MV-4-11 (cell line): ENCODE results near the gene NFATC1.
A peak's percentile ranks its signal among the peaks of the same experiment; 100 is the strongest.

Source experiments
- DNase-seq: peaks from one replicate; lab custom pipeline; 2025; lab: John Stamatoyannopoulos, UW

NFATC1 gene

GRCh38 chr18:79405019-79405780, 9.5 kb downstream of the NFATC1 start:
- no peak for DNase-seq

GRCh38 chr18:79405781-79406575, 10.2 kb downstream of the NFATC1 start:
- peak; percentile 86 for DNase-seq

DNA sequence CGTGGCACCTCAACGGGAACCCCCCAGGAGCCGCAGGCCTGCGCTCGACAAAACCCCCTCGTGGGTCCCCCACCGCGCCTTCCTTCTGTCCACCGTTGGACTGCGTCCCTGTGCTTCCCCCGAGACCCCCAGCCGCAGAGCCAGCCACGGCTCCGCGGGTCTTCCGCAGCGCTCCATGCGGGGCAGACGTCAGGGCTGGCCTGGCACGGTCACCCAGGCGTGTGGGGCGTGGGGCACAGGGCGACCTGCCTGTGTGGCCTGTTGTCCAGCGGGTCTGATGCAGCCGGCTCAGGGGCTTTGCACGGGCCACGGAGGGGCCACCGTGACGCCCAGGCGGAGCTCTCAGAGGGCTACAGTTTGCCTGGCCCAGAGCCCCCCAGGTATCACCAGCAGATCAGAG, 11.0 kb downstream of the NFATC1 start:
- DNase-seq: no peak

DNA sequence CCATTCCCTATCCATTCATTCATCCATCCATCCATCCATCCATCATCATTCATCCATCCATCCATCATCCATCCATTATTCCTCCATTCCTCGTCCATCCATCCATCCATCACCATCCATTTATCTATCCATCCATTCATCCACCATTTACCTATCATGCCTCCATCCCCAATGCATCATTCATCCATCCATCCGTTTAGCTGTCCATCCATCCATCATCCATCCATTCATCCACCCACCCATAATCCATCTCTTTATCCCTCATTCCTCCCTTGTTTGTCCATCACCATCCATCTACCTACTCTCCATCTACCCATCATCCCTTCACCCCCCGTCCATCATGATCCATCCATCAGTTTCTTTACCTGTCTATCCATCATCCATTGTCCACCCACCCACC, 13.6 kb downstream of the NFATC1 start:
- DNase-seq: no peak

- DNase-seq: no peak
Measured at GRCh38 chr18:79410171-79410641, 14.5 kb downstream of the NFATC1 start.

- DNase-seq: no peak
Measured at GRCh38 chr18:79410731-79411613, 15.2 kb downstream of the NFATC1 start.

DNA sequence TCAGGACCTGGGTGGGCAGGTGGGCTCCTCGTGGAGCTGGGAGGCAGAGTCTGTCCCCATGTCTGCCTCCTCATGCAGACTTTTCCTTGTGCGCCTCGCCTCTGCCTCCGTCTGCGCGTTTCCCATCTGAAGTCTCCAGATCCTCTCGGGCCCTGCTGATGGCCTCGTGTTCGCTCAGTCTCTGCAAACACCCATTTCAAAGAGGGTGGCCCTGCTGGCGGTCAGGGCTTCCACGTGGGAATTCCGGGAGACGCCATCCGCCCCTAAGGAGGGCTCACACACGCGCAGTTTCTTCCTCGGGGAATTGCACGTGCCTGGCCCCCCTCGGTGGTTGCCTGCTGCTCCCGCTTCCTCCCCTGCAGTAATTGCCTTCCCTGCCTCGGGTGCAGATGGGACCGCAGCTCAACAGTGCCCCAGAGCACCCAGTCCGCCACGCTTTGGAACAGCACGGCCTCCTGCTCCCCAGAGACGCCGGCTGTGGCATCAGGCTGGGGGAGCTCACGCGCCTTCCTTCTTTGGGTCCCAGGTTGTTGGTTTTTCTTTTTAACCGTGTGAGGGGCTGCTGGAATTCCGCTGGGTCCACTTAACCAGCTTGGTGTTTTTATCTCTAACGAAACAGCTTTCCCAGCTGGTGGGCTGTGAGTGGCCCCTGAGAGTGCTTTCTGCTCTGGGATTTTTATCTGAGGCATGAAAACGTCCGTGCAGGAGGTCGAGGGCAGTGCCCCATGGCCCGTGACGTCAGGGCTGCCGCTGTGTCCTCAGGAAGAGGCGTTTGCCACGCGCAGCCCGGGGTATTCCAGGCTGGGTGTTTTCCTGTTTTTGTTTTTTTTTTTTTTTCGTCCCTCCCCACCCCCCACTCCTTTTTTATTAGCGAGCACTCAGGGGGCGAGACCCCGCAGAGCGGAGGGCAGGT, 16.1 kb downstream of the NFATC1 start:
- no peak for DNase-seq

DNA sequence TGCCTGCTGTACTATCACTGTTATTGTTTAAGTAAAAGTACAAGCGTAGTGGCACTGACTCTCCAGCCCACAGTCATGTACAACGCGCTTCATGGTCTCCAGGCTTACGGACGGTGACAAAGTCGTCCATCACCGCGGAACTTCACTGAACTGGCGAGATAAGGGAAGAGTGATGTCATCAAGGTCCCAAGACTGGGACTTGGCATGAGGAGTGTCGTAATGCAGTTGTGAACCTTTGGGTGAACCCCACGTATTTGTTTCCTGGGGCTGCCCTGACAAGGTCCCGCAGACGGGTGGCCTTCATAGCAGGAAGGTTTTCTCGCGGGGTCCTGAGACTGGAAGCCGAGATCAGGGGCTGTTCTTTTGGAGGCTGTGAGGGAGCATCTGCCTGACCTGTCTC, 17.3 kb downstream of the NFATC1 start:
- peak; percentile 41 for DNase-seq

DNA sequence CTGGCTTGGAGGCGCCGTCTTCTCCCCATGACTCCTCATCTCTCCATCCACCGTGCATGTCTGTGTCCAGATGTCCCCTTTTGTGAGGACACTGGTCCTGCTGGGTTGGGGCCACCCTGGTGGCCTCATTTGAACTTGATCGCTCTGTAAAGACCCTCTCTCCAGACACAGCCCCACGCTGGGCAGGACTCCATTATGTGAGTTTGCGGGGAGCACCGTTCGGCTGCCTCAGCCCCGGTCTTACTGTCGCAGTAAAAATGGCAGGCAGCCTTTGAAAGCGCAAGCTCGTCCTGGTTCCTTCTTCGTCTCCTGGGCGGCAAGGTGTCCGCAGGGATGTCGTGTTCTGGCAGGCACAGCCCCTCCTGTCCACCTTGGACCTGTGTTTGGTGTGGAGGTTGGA, 17.7 kb downstream of the NFATC1 start:
- no peak for DNase-seq

DNA sequence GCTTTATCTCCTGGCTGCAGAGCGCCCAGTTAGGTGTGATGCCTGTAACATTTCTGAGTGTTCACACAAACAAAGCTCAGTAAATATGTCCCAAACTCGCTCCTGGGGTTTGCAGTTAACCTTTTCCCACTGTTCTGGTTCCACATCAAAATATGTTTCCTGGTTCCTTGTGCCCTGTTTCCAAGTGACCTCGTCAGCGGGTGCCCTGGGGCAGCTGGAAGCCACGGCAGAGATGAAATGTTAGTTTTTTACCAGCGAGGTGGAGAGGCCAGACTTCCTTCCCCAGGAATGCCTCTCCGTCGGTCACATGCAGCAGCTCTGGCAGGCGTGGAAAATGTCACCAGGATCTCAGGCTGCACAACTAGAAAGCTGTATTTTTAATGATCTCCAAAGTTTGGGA, 18.2 kb downstream of the NFATC1 start:
- DNase-seq: no peak

GRCh38 chr18:79416022-79416676, 20.4 kb downstream of the NFATC1 start:
- DNase-seq: no peak

GRCh38 chr18:79416677-79417052, 20.9 kb downstream of the NFATC1 start:
- no peak for DNase-seq

DNA sequence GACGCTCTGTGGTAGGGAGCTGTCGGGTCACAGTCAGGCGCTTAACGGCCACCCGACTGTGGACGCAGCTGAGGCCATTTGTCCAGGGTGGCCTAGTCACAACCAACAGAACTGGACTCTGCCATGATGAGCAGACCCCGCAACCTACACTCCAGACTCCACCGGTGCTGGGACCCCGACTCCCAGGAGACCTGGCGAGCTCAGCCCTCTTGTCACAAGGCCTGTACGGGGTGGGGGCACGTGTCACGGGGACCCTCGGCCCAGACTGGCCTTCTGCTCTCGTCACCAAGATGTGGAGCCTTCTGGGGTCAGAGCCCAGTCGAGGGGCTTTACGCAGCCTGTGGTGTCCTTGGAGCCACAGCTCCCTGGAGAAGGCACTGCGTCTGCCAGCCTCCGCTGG, 22.5 kb downstream of the NFATC1 start:
- DNase-seq: no peak

- DNase-seq: no peak
Measured at GRCh38 chr18:79418642-79419041, 22.9 kb downstream of the NFATC1 start.

DNA sequence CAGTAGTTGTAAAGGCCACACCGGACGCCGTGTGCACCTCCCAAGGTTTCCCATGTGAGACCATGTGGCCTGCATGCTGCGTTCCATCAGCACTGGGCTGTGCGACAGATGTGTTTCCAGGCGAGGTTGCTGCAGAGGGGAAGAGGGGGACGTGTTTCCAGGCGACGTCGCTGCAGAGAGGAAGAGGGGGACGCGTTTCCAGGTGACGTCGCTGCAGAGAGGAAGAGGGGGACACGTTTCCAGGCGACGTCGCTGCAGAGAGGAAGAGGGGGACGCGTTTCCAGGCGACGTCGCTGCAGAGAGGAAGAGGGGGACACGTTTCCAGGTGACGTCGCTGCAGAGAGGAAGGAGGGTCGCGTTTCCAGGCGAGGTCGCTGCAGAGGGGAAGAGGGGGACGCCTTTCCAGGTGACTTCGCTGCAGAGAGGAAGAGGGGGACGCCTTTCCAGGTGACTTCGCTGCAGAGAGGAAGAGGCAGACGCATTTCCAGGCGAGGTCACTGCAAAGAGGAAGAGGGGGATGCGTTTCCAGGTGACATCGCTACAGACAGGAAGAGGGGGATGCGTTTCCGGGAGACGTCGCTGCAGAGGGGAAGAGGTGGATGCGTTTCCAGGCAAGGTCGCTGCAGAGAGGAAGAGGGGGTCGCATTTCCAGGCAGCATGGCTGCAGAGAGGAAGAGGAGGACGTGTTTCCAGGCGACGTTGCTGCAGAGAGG, 24.5 kb downstream of the NFATC1 start:
- DNase-seq: no peak

DNA sequence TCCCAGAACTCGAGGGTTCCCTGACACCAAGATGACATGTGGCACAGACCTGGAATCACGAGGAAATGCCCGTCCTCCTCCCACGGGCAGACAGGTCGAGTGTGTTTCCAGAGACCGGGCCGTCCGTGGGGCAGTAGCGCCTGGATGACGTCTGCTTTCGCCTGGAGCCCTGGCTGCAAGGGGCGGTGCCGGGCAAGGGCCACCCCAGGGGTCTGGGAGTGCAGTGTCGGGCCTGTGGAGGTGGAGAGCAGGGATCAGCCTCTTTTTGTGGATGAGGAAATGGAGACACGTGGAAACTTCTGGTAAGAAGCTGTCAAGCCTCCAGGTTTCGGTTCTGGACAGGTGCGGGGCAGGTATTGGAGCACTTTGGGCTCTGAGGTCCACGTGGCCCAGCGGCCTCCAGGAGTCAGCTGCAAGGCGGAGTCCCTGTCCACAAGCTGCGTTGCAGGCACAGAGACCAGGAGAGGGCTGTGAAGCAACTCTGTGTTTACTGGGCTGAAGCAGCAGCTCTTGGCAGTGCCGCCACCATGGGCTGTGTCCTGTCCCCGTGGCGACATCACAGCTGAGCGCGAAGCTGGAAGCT, 25.6 kb downstream of the NFATC1 start:
- no peak for DNase-seq

- DNase-seq: peak; percentile 63
Measured at GRCh38 chr18:79422022-79422782, 26.5 kb downstream of the NFATC1 start.

GRCh38 chr18:79422783-79423165, 27.0 kb downstream of the NFATC1 start:
- no peak for DNase-seq
